HepG2 (cell line): ENCODE data around the gene DLAT. TPM values are rescaled to one million over a fixed set of nuclear protein-coding genes. Genes with fewer than 3 reads are reported as not detected.

ENCODE experiments used
- BCL3 ChIP-seq: sonication (generic); formaldehyde crosslinking; IDR thresholded peaks from 2 replicates; pipeline ENCODE4 v1.5.1; 2020; ENCODE audit warnings: mild to moderate bottlenecking, missing genetic modification reagents, moderate library complexity
- CSRNP1 ChIP-seq: sonication (generic); formaldehyde crosslinking; IDR thresholded peaks from 2 replicates; pipeline ENCODE4 v1.8.1; 2023; ENCODE audit warnings: mild to moderate bottlenecking, missing genetic modification reagents
- ERF ChIP-seq: IDR thresholded peaks from 2 replicates; pipeline ENCODE4 v1.6.1; 2018; ENCODE audit warnings: missing biosample characterization, missing genetic modification reagents
- ETS1 ChIP-seq: sonication (generic); formaldehyde crosslinking; IDR thresholded peaks from 2 replicates; pipeline ENCODE4 v1.4.0; 2020; ENCODE audit warnings: missing genetic modification reagents
- GLI4 ChIP-seq: sonication (generic); formaldehyde crosslinking; IDR thresholded peaks from 2 replicates; pipeline ENCODE4 v1.5.1; 2020; ENCODE audit warnings: missing genetic modification reagents, mild to moderate bottlenecking, moderate library complexity, borderline replicate concordance
- GTF3A ChIP-seq: sonication (generic); formaldehyde crosslinking; conservative IDR thresholded peaks from 2 replicates; pipeline ENCODE4 v1.4.0; 2020; ENCODE audit warnings: mild to moderate bottlenecking, missing genetic modification reagents
- KAT2B ChIP-seq: fragments of 150-350 bp; IDR thresholded peaks from 2 replicates; pipeline ENCODE4 v1.6.1; 2014; ENCODE audit warnings: low read depth, low read length, borderline replicate concordance
- KMT2B ChIP-seq: IDR thresholded peaks from 2 replicates; pipeline ENCODE4 v1.6.1; 2016; ENCODE audit warnings: missing genetic modification reagents, missing compliant biosample characterization
- MATR3 ChIP-seq: sonication (generic); formaldehyde crosslinking; IDR thresholded peaks from 2 replicates; pipeline ENCODE4 v1.4.0; 2020; ENCODE audit warnings: missing genetic modification reagents
- MLX ChIP-seq: IDR thresholded peaks from 2 replicates; pipeline ENCODE4 v1.6.1; 2016
- PREB ChIP-seq: sonication (generic); formaldehyde crosslinking; IDR thresholded peaks from 2 replicates; pipeline ENCODE4 v1.4.0; 2020; ENCODE audit warnings: missing genetic modification reagents
- RFX1 ChIP-seq: fragments of 450-650 bp; IDR thresholded peaks from 2 replicates; pipeline ENCODE4 v1.6.1; 2017
- SALL1 ChIP-seq: sonication (generic); formaldehyde crosslinking; IDR thresholded peaks from 2 replicates; pipeline ENCODE4 v1.8.0; 2022; ENCODE audit warnings: mild to moderate bottlenecking, missing genetic modification reagents
- SIX4 ChIP-seq: sonication (generic); formaldehyde crosslinking; IDR thresholded peaks from 2 replicates; pipeline ENCODE4 v1.4.0; 2020; ENCODE audit warnings: missing genetic modification reagents
- SNAI1 ChIP-seq: sonication (generic); formaldehyde crosslinking; IDR thresholded peaks from 2 replicates; pipeline ENCODE4 v1.5.0; 2020; ENCODE audit warnings: mild to moderate bottlenecking, missing genetic modification reagents, borderline replicate concordance
- TERF1 ChIP-seq: sonication (generic); formaldehyde crosslinking; IDR thresholded peaks from 2 replicates; pipeline ENCODE4 v1.8.0; 2022; ENCODE audit warnings: mild to moderate bottlenecking, missing genetic modification reagents, moderate library complexity
- ZNF225 ChIP-seq: sonication (generic); formaldehyde crosslinking; IDR thresholded peaks from 2 replicates; pipeline ENCODE4 v1.4.0; 2020; ENCODE audit warnings: mild to moderate bottlenecking, missing genetic modification reagents
- ZNF446 ChIP-seq: sonication (generic); formaldehyde crosslinking; IDR thresholded peaks from 2 replicates; pipeline ENCODE4 v1.5.0; 2020; ENCODE audit warnings: mild to moderate bottlenecking, missing genetic modification reagents
- ZNF597 ChIP-seq: sonication (generic); formaldehyde crosslinking; IDR thresholded peaks from 2 replicates; pipeline ENCODE4 v1.5.0; 2020; ENCODE audit warnings: missing genetic modification reagents
- ZNF850 ChIP-seq: sonication (generic); formaldehyde crosslinking; conservative IDR thresholded peaks from 2 replicates; pipeline ENCODE4 v1.9.0; 2021; ENCODE audit warnings: mild to moderate bottlenecking, missing genetic modification reagents
- ZZZ3 ChIP-seq: sonication (generic); formaldehyde crosslinking; IDR thresholded peaks from 2 replicates; pipeline ENCODE4 v1.4.0; 2020; ENCODE audit warnings: missing genetic modification reagents, mild to moderate bottlenecking, borderline replicate concordance
- polyA plus RNA-seq, 8 experiments: library from polyadenylated mRNA; depleted of rRNA in 3 of 8; stranded (reverse) in 7 of 8; unstranded in 1 of 8; fragments of >200 nt; fragmentation: Illumina TruSeq in 4 of 8; extraction: Trizol in 4 of 8; gene quantifications; 2 replicates each; pipeline versions ENCODE4 v1.2.1 to v1.2.3, GENCODE V29; 2011 to 2016; ENCODE audit warnings: low read depth in 4 of 8, missing spikeins in 1 of 8, mixed read lengths in 1 of 8; ENCODE audit not compliant: insufficient read depth in 1 of 8
- total RNA-seq, 5 experiments: library from RNA; depleted of rRNA; stranded (reverse); fragments of >200 nt; fragmentation: Illumina TruSeq; extraction: Trizol; gene quantifications; 2 replicates each; pipeline ENCODE4 v1.2.3, GENCODE V29; 2016; ENCODE audit warnings: low read depth in 1 of 5

The DLAT gene
- total and polyA plus RNA-seq, 2 of the 13 experiments (the other 11 are each of a cell fraction or from before 2014, with no cell fraction given) = 26.4 to 62.2 TPM

- TF ChIP-seq ZNF850 (no peak), ETS1 (CRISPR knock-in tag) (no peak), GLI4 (CRISPR knock-in tag) (peak; percentile 55; the same call in 1 of the 2 replicates), KMT2B (CRISPR knock-in tag) (peak; percentile 86), MLX (peak; percentile 21; the same call in 1 of the 2 replicates), ZNF446 (CRISPR knock-in tag) (no peak), TERF1 (CRISPR knock-in tag) (no peak), ERF (CRISPR knock-in tag) (peak; percentile 47; the same call in 1 of the 2 replicates), SIX4 (peak; percentile 36; the same call in 1 of the 2 replicates), ZNF597 (CRISPR knock-in tag) (no peak), CSRNP1 (CRISPR knock-in tag) (no peak), ZZZ3 (CRISPR knock-in tag) (no peak), GTF3A (no peak), PREB (CRISPR knock-in tag) (no peak), ZNF225 (CRISPR knock-in tag) (no peak; the same call in 1 of the 2 replicates), SALL1 (peak; percentile 34; the same call in 1 of the 2 replicates), KAT2B (no peak), SNAI1 (CRISPR knock-in tag) (no peak), BCL3 (CRISPR knock-in tag) (peak; percentile 57), MATR3 (CRISPR knock-in tag) (no peak), RFX1 (peak; percentile 86)
Observed at GRCh38 chr11:112073941-112074811, 49.0 kb downstream of the DLAT start, which contains the start of the genes NKAPD1 and PIH1D2 (continued).
